ENCODE data around the gene PMVK. TPM values are rescaled to one million over a fixed set of nuclear protein-coding genes. Genes with fewer than 3 reads are reported as not detected.

The PMVK gene
- total RNA-seq, 1 donor from 2014 or later, result 15.6 TPM

GRCh38 chr1:154888757-154889156 lies 47.8 kb downstream of the PMVK start:
- H3K79me2 ChIP-seq (ENCODE audit: insufficient read depth, low read length), result no peaks in the 10 kb centered on the region
- H3K27me3 Mint-ChIP-seq (ENCODE audit: low read depth, unreplicated experiment), result peaks cover 27% of the 10 kb centered on the region
- H3K9me3 Mint-ChIP-seq (ENCODE audit: unreplicated experiment), result peaks cover 6% of the 10 kb centered on the region
- no peak for TF ChIP-seq CTCF (IDR thresholded peaks at IDR 0.05; ENCODE audit: insufficient read depth, low read depth, low read length)
- no peak for TF ChIP-seq EZH2 (IDR thresholded peaks at IDR 0.05; ENCODE audit: insufficient read depth, low read length)
- no peak overlapping the region for H3K4me2 ChIP-seq (ENCODE audit: low read length)
- H3K4me1 ChIP-seq (ENCODE audit: insufficient read depth, low read length), result no peaks in the 10 kb centered on the region
- peaks cover 23% of the 10 kb centered on the region for H3K27me3 ChIP-seq (ENCODE audit: insufficient read depth, low read length)
- H3K9ac ChIP-seq (ENCODE audit: low read length), result no peak overlapping the region
- DNase-seq (ENCODE audit: low read depth) (no peak), FAIRE-seq (no peak)
- no peaks in the 10 kb centered on the region for H3K4me1 Mint-ChIP-seq (ENCODE audit: low read depth, unreplicated experiment)
- H3K27ac Mint-ChIP-seq (ENCODE audit: unreplicated experiment), result no peak overlapping the region
- no peaks in the 10 kb centered on the region for H3K36me3 Mint-ChIP-seq (ENCODE audit: low read depth, unreplicated experiment)
- no peaks in the 10 kb centered on the region for H3K36me3 ChIP-seq (ENCODE audit: insufficient read depth, low read length)
- H2AFZ ChIP-seq (ENCODE audit: low read depth, low read length), result no peak overlapping the region
- no peaks in the 10 kb centered on the region for H4K20me1 ChIP-seq (ENCODE audit: insufficient read depth, low read length)
- H3K4me3 Mint-ChIP-seq (ENCODE audit: unreplicated experiment), result no peak overlapping the region
- no peaks in the 10 kb centered on the region for H3K9me3 ChIP-seq (ENCODE audit: insufficient read depth, low read depth, low read length)
- H3K4me3 ChIP-seq (ENCODE audit: insufficient read depth, low read depth, low read length), result no peak overlapping the region
- H3K27ac ChIP-seq (ENCODE audit: low read depth, low read length), result no peak overlapping the region

GRCh38 chr1:154886281-154887015 lies 50.1 kb downstream of the PMVK start:
- Mint-ChIP-seq H3K36me3 (ENCODE audit: low read depth, unreplicated experiment) (no peaks in the 10 kb centered on the region), H3K4me3 (ENCODE audit: unreplicated experiment) (no peak overlapping the region), H3K27me3 (ENCODE audit: low read depth, unreplicated experiment) (peaks cover 35% of the 10 kb centered on the region), H3K4me1 (ENCODE audit: low read depth, unreplicated experiment) (peaks cover 8% of the 10 kb centered on the region), H3K9me3 (ENCODE audit: unreplicated experiment) (peaks cover 6% of the 10 kb centered on the region), H3K27ac (ENCODE audit: unreplicated experiment) (no peak overlapping the region)
- H3K27ac ChIP-seq (ENCODE audit: low read depth, low read length), result no peak overlapping the region
- peaks cover 22% of the 10 kb centered on the region for H3K27me3 ChIP-seq (ENCODE audit: insufficient read depth, low read length)
- TF ChIP-seq CTCF (IDR thresholded peaks at IDR 0.05; ENCODE audit: insufficient read depth, low read depth, low read length) (no peak), EZH2 (IDR thresholded peaks at IDR 0.05; ENCODE audit: insufficient read depth, low read length) (no peak)
- no peak overlapping the region for H3K4me2 ChIP-seq (ENCODE audit: low read length)
- no peaks in the 10 kb centered on the region for H4K20me1 ChIP-seq (ENCODE audit: insufficient read depth, low read length)
- no peaks in the 10 kb centered on the region for H3K79me2 ChIP-seq (ENCODE audit: insufficient read depth, low read length)
- H3K9ac ChIP-seq (ENCODE audit: low read length), result no peak overlapping the region
- H3K9me3 ChIP-seq (ENCODE audit: insufficient read depth, low read depth, low read length), result no peaks in the 10 kb centered on the region
- no peaks in the 10 kb centered on the region for H3K36me3 ChIP-seq (ENCODE audit: insufficient read depth, low read length)
- FAIRE-seq (no peak), DNase-seq (ENCODE audit: low read depth) (no peak)
- H2AFZ ChIP-seq (ENCODE audit: low read depth, low read length), result no peak overlapping the region
- H3K4me1 ChIP-seq (ENCODE audit: insufficient read depth, low read length), result no peaks in the 10 kb centered on the region
- H3K4me3 ChIP-seq (ENCODE audit: insufficient read depth, low read depth, low read length), result no peak overlapping the region

All from astrocyte (in vitro differentiated cells and primary cell).